HepG2 (cell line): ENCODE measurements around the gene RABGAP1. TPM values are rescaled to one million over a fixed set of nuclear protein-coding genes. Genes with fewer than 3 reads are reported as not detected.

Experiments used
- FIP1L1 ChIP-seq: fragments of 200-400 bp; formaldehyde crosslinking; IDR thresholded peaks from 2 replicates; pipeline ENCODE4 v1.6.1; 2018; ENCODE audit warnings: low read depth, mild to moderate bottlenecking, low read length, moderate library complexity, borderline replicate concordance; ENCODE audit not compliant: insufficient read depth
- HNF4G ChIP-seq, 2 experiments: sonication (generic) in 1 of 2; formaldehyde crosslinking in 1 of 2; IDR thresholded peaks; 2 replicates each; pipeline versions ENCODE4 v1.4.0 to v1.6.1; 2011 to 2020; ENCODE audit warnings: borderline replicate concordance in 2 of 2, low read depth in 2 of 2, mild to moderate bottlenecking in 2 of 2, low read length in 1 of 2, missing genetic modification reagents in 1 of 2, moderate library complexity in 1 of 2
- JDP2 ChIP-seq: sonication (generic); formaldehyde crosslinking; IDR thresholded peaks from 2 replicates; pipeline ENCODE4 v1.8.1; 2022; ENCODE audit warnings: missing genetic modification reagents, borderline replicate concordance
- KAT8 ChIP-seq: IDR thresholded peaks from 2 replicates; pipeline ENCODE4 v1.6.1; 2016; ENCODE audit warnings: missing genetic modification reagents, missing compliant biosample characterization
- KDM5B ChIP-seq: sonication (generic); formaldehyde crosslinking; IDR thresholded peaks from 2 replicates; pipeline ENCODE4 v1.4.0; 2020; ENCODE audit warnings: missing genetic modification reagents, mild to moderate bottlenecking, borderline replicate concordance
- MED1 ChIP-seq: sonication (generic); formaldehyde crosslinking; IDR thresholded peaks from 2 replicates; pipeline ENCODE4 v1.4.0; 2020; ENCODE audit warnings: missing genetic modification reagents
- NFYB ChIP-seq: sonication (generic); formaldehyde crosslinking; IDR thresholded peaks from 2 replicates; pipeline ENCODE4 v1.4.0; 2020; ENCODE audit warnings: missing genetic modification reagents
- RAD21 ChIP-seq: fragments of 450-650 bp; formaldehyde crosslinking; IDR thresholded peaks from 2 replicates; pipeline ENCODE4 v1.5.0; 2020; ENCODE audit warnings: mild to moderate bottlenecking
- SAFB2 ChIP-seq: sonication (generic); formaldehyde crosslinking; IDR thresholded peaks from 2 replicates; pipeline ENCODE4 v1.5.1; 2020; ENCODE audit warnings: missing genetic modification reagents, low read depth, mild to moderate bottlenecking, borderline replicate concordance
- SPEN ChIP-seq: sonication (generic); formaldehyde crosslinking; IDR thresholded peaks from 2 replicates; pipeline ENCODE4 v1.5.1; 2020; ENCODE audit warnings: low read depth, mild to moderate bottlenecking, missing genetic modification reagents
- TARDBP ChIP-seq: sonication (generic); formaldehyde crosslinking; IDR thresholded peaks from 2 replicates; pipeline ENCODE4 v1.8.0; 2022; ENCODE audit warnings: mild to moderate bottlenecking, missing genetic modification reagents
- ZBTB1 ChIP-seq: sonication (generic); formaldehyde crosslinking; IDR thresholded peaks from 2 replicates; pipeline ENCODE4 v1.4.0; 2020; ENCODE audit warnings: missing genetic modification reagents, borderline replicate concordance
- ZNF12 ChIP-seq: sonication (generic); formaldehyde crosslinking; IDR thresholded peaks from 2 replicates; pipeline ENCODE4 v1.5.0; 2020; ENCODE audit warnings: missing genetic modification reagents
- ZNF263 ChIP-seq: sonication (generic); formaldehyde crosslinking; IDR thresholded peaks from 2 replicates; pipeline ENCODE4 v1.4.0; 2020; ENCODE audit warnings: missing genetic modification reagents
- ZNF264 ChIP-seq: sonication (generic); formaldehyde crosslinking; IDR thresholded peaks from 2 replicates; pipeline ENCODE4 v1.4.0; 2020; ENCODE audit warnings: missing genetic modification reagents
- ZNF329 ChIP-seq: sonication (generic); formaldehyde crosslinking; IDR thresholded peaks from 2 replicates; pipeline ENCODE4 v1.9.0; 2021; ENCODE audit warnings: low read depth, mild to moderate bottlenecking, missing genetic modification reagents
- ZNF44 ChIP-seq: sonication (generic); formaldehyde crosslinking; IDR thresholded peaks from 2 replicates; pipeline ENCODE4 v1.5.1; 2020; ENCODE audit warnings: mild to moderate bottlenecking, missing genetic modification reagents
- ZNF543 ChIP-seq: sonication (generic); formaldehyde crosslinking; IDR thresholded peaks from 2 replicates; pipeline ENCODE4 v1.4.0; 2020; ENCODE audit warnings: mild to moderate bottlenecking, missing genetic modification reagents
- ZNF773 ChIP-seq: sonication (generic); formaldehyde crosslinking; IDR thresholded peaks from 2 replicates; pipeline ENCODE4 v1.4.0; 2020; ENCODE audit warnings: missing genetic modification reagents, borderline replicate concordance
- ZSCAN29 ChIP-seq: sonication (generic); formaldehyde crosslinking; conservative IDR thresholded peaks from 2 replicates; pipeline ENCODE4 v1.4.0; 2020; ENCODE audit warnings: mild to moderate bottlenecking, missing genetic modification reagents
- polyA plus RNA-seq, 8 experiments: library from polyadenylated mRNA; depleted of rRNA in 3 of 8; stranded (reverse) in 7 of 8; unstranded in 1 of 8; fragments of >200 nt; fragmentation: Illumina TruSeq in 4 of 8; extraction: Trizol in 4 of 8; gene quantifications; 2 replicates each; pipeline versions ENCODE4 v1.2.1 to v1.2.3, GENCODE V29; 2011 to 2016; ENCODE audit warnings: low read depth in 4 of 8, missing spikeins in 1 of 8, mixed read lengths in 1 of 8; ENCODE audit not compliant: insufficient read depth in 1 of 8
- total RNA-seq, 5 experiments: library from RNA; depleted of rRNA; stranded (reverse); fragments of >200 nt; fragmentation: Illumina TruSeq; extraction: Trizol; gene quantifications; 2 replicates each; pipeline ENCODE4 v1.2.3, GENCODE V29; 2016; ENCODE audit warnings: low read depth in 1 of 5
- TF ChIP-seq, protein P1 (sequence below): sonication (generic); formaldehyde crosslinking; IDR thresholded peaks from 2 replicates; pipeline ENCODE4 v1.8.0; 2022; ENCODE audit warnings: low read depth, missing genetic modification reagents
- TF ChIP-seq, protein P2 (sequence below): IDR thresholded peaks from 2 replicates; pipeline ENCODE4 v1.6.1; 2016; ENCODE audit warnings: missing genetic modification reagents, missing compliant biosample characterization
- TF ChIP-seq, protein P3 (sequence below): sonication (generic); formaldehyde crosslinking; IDR thresholded peaks from 2 replicates; pipeline ENCODE4 v1.5.0; 2020; ENCODE audit warnings: missing genetic modification reagents, mild to moderate bottlenecking, borderline replicate concordance
- TF ChIP-seq, protein P4 (sequence below): sonication (generic); formaldehyde crosslinking; IDR thresholded peaks from 2 replicates; pipeline ENCODE4 v1.4.0; 2020; ENCODE audit warnings: missing genetic modification reagents

Gene RABGAP1
- total and polyA plus RNA-seq, 2 of the 13 experiments (the other 11 are each of a cell fraction or from before 2014, with no cell fraction given) = 19.1 to 19.3 TPM

DNA sequence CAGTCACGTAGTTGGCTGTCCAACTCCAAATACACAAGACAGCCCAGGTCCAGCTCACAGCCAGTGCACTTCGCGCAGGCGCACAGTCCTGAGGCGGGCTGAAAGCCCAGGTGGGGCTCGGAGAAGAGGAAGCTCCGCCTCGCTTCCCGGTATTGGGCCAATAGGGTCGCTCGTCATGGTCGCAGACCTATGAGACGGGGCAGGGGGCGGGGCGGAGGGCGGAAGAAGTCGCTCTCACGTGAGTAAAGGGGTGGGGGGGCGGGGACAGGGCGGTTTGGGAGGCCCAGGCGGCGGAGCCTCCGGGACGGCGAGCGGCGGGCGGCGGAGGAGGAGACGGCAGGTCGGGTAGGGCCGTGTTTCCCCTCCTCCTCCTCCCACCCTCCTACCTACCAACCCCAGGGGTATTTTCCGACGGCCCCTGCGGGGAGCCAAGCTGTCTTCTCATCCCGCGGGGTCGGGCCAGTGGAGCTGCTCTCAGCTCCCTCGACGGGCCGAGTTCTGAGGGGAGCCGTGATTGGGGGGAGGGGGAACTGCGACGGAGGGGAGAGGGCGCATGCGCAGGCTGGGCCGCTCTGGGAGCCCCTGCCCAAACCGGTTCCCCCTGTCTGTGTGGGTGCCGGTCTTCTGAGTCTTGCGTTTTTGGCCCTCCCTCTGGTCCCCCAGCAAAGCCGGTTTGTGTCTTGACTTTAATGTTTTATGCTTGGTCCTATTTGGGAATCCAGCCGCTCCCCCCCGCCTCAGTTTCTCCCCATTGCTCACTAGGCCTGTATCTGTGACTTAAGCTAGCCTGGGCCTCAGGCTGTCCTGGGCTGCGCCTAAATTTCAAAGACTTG is at the start of gene RABGAP1 (continued):
- TF ChIP-seq, protein P1, sequence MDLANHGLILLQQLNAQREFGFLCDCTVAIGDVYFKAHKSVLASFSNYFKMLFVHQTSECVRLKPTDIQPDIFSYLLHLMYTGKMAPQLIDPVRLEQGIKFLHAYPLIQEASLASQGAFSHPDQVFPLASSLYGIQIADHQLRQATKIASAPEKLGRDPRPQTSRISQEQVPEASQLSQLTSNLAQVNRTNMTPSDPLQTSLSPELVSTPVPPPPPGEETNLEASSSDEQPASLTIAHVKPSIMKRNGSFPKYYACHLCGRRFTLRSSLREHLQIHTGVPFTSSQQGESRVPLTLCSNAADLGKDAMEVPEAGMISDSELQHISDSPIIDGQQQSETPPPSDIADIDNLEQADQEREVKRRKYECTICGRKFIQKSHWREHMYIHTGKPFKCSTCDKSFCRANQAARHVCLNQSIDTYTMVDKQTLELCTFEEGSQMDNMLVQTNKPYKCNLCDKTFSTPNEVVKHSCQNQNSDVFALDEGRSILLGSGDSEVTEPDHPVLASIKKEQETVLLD (CRISPR knock-in tag) = 0 out of 2 replicates have a peak, but pooled peaks have one; percentile 30
- TF ChIP-seq ZNF12 (CRISPR knock-in tag) (0 out of 2 replicates have a peak, but pooled peaks have one; percentile 26), FIP1L1 (no peak), SPEN (CRISPR knock-in tag) (peak; percentile 26; the same call in 1 of the 2 replicates), ZNF264 (CRISPR knock-in tag) (no peak), MED1 (peak; percentile 40), ZNF773 (CRISPR knock-in tag) (no peak), JDP2 (CRISPR knock-in tag) (no peak), ZNF44 (CRISPR knock-in tag) (no peak), TARDBP (peak; percentile 53; the same call in 1 of the 2 replicates), NFYB (peak; percentile 76), HNF4G (IDR thresholded peaks at IDR 0.05; ENCODE audit: borderline replicate concordance, low read depth, low read length) (no peak), HNF4G (CRISPR knock-in tag; IDR thresholded peaks at IDR 0.05; ENCODE audit: borderline replicate concordance, low read depth) (0 out of 2 replicates have a peak, but pooled peaks have one; percentile 31), ZNF263 (CRISPR knock-in tag) (0 out of 2 replicates have a peak, but pooled peaks have one; percentile 16), ZSCAN29 (no peak), SAFB2 (CRISPR knock-in tag) (no peak), ZNF543 (CRISPR knock-in tag) (no peak), ZNF329 (CRISPR knock-in tag) (peak; percentile 71; the same call in 1 of the 2 replicates), KDM5B (CRISPR knock-in tag) (peak; percentile 83; the same call in 1 of the 2 replicates), KAT8 (CRISPR knock-in tag) (peak; percentile 48), ZBTB1 (CRISPR knock-in tag) (no peak), RAD21 (peak; percentile 42; the same call in 1 of the 2 replicates)
- TF ChIP-seq, protein P2, sequence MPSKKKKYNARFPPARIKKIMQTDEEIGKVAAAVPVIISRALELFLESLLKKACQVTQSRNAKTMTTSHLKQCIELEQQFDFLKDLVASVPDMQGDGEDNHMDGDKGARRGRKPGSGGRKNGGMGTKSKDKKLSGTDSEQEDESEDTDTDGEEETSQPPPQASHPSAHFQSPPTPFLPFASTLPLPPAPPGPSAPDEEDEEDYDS (CRISPR knock-in tag) = peak; percentile 66
- TF ChIP-seq, protein P3, sequence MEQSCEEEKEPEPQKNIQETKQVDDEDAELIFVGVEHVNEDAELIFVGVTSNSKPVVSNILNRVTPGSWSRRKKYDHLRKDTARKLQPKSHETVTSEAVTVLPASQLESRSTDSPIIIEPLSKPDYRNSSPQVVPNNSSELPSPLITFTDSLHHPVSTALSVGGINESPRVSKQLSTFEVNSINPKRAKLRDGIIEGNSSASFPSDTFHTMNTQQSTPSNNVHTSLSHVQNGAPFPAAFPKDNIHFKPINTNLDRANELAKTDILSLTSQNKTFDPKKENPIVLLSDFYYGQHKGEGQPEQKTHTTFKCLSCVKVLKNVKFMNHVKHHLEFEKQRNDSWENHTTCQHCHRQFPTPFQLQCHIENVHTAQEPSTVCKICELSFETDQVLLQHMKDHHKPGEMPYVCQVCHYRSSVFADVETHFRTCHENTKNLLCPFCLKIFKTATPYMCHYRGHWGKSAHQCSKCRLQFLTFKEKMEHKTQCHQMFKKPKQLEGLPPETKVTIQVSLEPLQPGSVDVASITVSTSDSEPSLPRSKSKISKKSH = 0 out of 2 replicates have a peak, but pooled peaks have one; percentile 36
- TF ChIP-seq, protein P4, sequence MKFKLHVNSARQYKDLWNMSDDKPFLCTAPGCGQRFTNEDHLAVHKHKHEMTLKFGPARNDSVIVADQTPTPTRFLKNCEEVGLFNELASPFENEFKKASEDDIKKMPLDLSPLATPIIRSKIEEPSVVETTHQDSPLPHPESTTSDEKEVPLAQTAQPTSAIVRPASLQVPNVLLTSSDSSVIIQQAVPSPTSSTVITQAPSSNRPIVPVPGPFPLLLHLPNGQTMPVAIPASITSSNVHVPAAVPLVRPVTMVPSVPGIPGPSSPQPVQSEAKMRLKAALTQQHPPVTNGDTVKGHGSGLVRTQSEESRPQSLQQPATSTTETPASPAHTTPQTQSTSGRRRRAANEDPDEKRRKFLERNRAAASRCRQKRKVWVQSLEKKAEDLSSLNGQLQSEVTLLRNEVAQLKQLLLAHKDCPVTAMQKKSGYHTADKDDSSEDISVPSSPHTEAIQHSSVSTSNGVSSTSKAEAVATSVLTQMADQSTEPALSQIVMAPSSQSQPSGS (CRISPR knock-in tag) = no peak
